ENCODE data around the gene ALAS1. TPM values are rescaled to one million over a fixed set of nuclear protein-coding genes. Genes with fewer than 3 reads are reported as not detected.

ALAS1 gene
- total RNA-seq, 6 donors from 2014 or later: 53.2 to 97.3 (median 74.0) TPM

DNA sequence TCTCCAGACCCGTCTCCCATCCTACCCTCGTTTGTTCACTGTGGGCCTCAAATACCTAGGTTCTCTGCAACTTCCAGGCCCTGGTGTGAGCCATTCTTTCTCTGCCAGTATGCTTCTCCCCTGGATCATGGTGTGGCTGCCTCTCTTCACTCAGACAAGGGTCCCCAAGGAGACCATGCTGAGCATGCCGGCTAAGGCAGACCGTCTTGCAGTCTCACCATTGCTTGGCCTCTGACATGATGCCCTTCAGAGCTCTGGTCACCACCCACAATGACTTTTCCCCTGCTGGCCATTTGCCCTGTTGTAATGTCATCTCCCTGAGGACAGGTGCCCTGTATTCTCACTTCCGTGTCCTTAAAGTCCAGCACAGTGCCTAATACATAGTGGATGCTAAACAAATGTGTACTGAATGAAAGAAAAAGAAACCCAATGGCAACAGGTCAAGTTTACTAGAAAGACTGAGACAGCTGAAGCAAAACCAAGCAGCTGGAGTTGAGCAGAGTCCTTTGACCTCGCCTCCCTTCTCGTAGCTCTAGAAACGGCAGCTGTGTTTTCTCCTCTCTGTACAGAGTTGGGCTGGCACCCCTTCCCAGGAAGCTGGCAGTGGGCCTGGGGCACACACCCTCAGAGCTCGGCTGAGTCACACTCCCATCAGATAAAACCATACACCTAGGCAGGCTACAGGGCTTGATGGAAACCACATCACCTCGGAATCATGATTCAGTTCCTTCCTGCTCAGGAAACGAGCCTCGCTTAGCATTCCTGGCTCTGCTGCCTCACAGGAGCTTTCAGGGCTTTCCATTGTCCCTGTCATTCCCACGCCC is 18.8 kb downstream of the ALAS1 start:
- Histone ChIP-seq H3K36me3 (peaks cover 22 to 43% (median 37%) of the 10 kb centered on the region in 4 donors), H3K9me3 (no peaks in the 10 kb centered on the region), H3K4me1 (peaks cover 43 to 52% (median 50%) of the 10 kb centered on the region in 4 donors), H3K27ac (peak overlapping the region; percentile 75 to 90 (median 79)), H3K4me3 (no peak overlapping the region), H3K27me3 (no peaks in the 10 kb centered on the region)
- TF ChIP-seq EP300 (IDR thresholded peaks at IDR 0.05) (peak in 2 of 4 donors; percentile 40 to 41), POLR2AphosphoS5 (IDR thresholded peaks at IDR 0.05) (peak; percentile 59 to 83), POLR2A (IDR thresholded peaks at IDR 0.05) (no peak)
- TF ChIP-seq, protein P1, sequence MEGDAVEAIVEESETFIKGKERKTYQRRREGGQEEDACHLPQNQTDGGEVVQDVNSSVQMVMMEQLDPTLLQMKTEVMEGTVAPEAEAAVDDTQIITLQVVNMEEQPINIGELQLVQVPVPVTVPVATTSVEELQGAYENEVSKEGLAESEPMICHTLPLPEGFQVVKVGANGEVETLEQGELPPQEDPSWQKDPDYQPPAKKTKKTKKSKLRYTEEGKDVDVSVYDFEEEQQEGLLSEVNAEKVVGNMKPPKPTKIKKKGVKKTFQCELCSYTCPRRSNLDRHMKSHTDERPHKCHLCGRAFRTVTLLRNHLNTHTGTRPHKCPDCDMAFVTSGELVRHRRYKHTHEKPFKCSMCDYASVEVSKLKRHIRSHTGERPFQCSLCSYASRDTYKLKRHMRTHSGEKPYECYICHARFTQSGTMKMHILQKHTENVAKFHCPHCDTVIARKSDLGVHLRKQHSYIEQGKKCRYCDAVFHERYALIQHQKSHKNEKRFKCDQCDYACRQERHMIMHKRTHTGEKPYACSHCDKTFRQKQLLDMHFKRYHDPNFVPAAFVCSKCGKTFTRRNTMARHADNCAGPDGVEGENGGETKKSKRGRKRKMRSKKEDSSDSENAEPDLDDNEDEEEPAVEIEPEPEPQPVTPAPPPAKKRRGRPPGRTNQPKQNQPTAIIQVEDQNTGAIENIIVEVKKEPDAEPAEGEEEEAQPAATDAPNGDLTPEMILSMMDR (IDR thresholded peaks at IDR 0.05): peak in 1 of 6 experiments; percentile 15
- 32 to 34% methylated on average over 12 to 13 of the region's 13 CpGs for WGBS, 2 donors
- peak; percentile 51 to 89 for ATAC-seq (ENCODE audit: low FRiP score in 2 of 2)
- DNase-seq: peak; percentile 78 to 87

DNA sequence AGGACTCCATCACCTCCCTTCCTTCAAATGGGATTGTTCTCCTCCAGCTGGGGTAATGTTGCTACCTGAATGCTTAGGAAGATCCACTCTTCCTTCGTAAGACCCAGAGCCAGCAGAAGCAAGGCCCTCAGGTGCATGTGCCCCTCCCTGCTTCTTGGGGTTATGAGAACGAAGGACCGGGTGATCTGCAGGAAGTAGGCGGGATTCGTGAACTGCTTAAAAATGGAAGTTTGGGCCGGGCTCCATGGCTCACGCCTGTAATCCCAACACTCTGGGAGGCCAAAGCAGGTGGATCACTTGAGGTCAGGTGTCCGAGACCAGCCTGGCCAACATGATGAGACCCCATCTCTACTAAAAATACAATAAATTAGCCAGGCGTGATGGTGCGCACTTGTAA is 19.4 kb downstream of the ALAS1 start:
- H3K27ac ChIP-seq: peak overlapping the region; percentile 75 to 90 (median 79)
- ATAC-seq (ENCODE audit: low FRiP score in 2 of 2) (no peak), DNase-seq (peak in 1 of 2 donors; percentile 22)
- H3K4me3 ChIP-seq: no peak overlapping the region
- no peaks in the 10 kb centered on the region for H3K9me3 ChIP-seq
- WGBS, 2 donors: 49 to 50% methylated on average over 9 to 10 of the region's 10 CpGs
- H3K36me3 ChIP-seq: peaks cover 19 to 37% (median 31%) of the 10 kb centered on the region in 4 donors
- H3K27me3 ChIP-seq: no peaks in the 10 kb centered on the region
- no peak for TF ChIP-seq EP300 (IDR thresholded peaks at IDR 0.05)
- peak in 1 of 2 donors; percentile 1 for TF ChIP-seq POLR2AphosphoS5 (IDR thresholded peaks at IDR 0.05)
- H3K4me1 ChIP-seq: peaks cover 43 to 52% (median 50%) of the 10 kb centered on the region in 4 donors

DNA sequence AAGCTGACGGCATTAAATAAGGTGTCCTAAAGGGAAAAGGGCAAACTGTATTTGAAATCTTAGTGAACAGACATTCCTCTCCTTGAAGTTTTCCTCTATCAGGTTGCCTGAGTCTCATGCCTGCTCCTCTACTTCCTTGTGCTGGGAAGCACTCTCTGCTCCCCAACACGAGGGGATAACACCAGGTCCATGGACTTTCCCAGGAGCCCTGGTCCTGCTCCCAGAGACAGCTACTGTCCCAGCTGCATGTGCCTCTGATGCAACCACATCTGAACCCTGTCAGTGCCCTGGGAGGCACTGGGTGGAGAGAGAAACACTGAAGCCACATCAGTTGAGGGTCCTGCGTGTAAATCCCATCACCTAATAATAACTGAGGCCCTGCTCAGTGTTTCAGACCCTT is 20.1 kb downstream of the ALAS1 start:
- ATAC-seq (ENCODE audit: low FRiP score in 2 of 2) (no peak), DNase-seq (no peak)
- peak overlapping the region; percentile 75 to 90 (median 79) for H3K27ac ChIP-seq
- TF ChIP-seq, protein P1 (IDR thresholded peaks at IDR 0.05): no peak
- TF ChIP-seq EP300 (IDR thresholded peaks at IDR 0.05): no peak
- TF ChIP-seq POLR2A (IDR thresholded peaks at IDR 0.05): no peak
- no peak for TF ChIP-seq POLR2AphosphoS5 (IDR thresholded peaks at IDR 0.05)
- peaks cover 43 to 52% (median 50%) of the 10 kb centered on the region in 4 donors for H3K4me1 ChIP-seq
- no peaks in the 10 kb centered on the region for H3K27me3 ChIP-seq
- no peak overlapping the region for H3K4me3 ChIP-seq
- WGBS, 2 donors: 62 to 70% methylated on average over 2 to 3 of the region's 3 CpGs
- peaks cover 13 to 31% (median 25%) of the 10 kb centered on the region in 4 donors for H3K36me3 ChIP-seq
- no peaks in the 10 kb centered on the region for H3K9me3 ChIP-seq

DNA sequence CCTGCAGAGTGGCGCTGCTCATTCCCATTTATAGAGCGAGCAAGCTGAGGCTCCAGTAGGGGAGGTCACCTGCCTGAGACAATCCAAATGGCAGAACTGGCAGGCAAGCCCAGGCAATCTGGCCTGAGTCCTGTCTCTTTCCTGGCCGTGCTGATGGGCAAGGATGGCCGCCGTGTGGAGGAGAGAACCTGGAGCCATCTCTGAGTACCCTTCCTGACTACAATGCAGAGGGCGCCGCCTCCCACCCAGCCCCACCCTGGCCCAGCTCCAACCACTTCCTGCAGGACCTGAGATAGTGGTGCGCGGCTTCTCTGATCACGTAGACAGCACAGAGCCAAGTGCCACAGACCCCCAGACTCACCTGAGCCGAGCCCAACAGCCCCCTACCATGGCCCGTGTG is 20.5 kb downstream of the ALAS1 start:
- DNase-seq: peak in 1 of 2 donors; percentile 23
- H3K27me3 ChIP-seq: no peaks in the 10 kb centered on the region
- H3K9me3 ChIP-seq: no peaks in the 10 kb centered on the region
- no peak overlapping the region for H3K4me3 ChIP-seq
- TF ChIP-seq, protein P1 (IDR thresholded peaks at IDR 0.05): no peak
- TF ChIP-seq POLR2AphosphoS5 (IDR thresholded peaks at IDR 0.05): no peak
- no peak for TF ChIP-seq EP300 (IDR thresholded peaks at IDR 0.05)
- TF ChIP-seq POLR2A (IDR thresholded peaks at IDR 0.05): no peak
- 36 to 40% methylated on average over 3 to 10 of the region's 12 CpGs for WGBS, 2 donors
- peak overlapping the region; percentile 75 to 90 (median 79) for H3K27ac ChIP-seq
- H3K36me3 ChIP-seq: peaks cover 11 to 26% (median 21%) of the 10 kb centered on the region in 4 donors
- H3K4me1 ChIP-seq: peaks cover 43 to 52% (median 50%) of the 10 kb centered on the region in 4 donors
- no peak for ATAC-seq (ENCODE audit: low FRiP score in 2 of 2)

DNA sequence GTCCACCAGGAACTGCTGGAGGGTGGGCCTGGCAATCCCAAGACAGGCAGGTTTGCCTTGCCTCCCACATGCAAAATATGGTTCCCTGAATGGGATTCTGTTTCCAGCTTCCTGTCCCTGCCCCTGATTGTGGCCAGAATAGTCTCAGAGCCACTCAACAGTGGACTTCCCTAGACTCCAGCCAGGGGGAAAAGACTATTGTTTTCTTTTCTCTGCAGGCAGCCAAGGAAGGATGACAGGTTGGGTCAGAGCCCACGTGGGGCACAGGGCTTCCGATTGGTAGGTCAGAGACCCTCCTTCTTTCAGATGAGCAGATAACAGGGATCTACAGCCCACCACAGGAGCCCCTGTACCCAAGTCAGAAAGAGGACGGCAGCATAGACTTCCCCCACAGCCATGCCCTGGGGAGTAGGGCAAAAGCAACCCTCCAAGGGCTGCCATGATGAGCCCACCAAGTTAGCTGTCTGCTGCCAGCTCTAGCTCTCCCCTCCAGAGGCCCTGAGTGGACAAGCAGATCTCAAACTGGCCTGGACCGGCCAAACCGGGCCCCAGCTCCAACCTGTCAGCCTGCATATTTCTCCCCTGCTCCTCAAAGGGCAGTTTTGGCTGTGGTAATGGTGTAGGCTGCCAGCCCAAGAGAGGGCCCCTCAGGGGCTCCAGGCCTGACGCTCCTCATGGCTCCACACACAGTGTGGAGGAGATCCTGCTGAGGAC is 21.1 kb downstream of the ALAS1 start:
- ATAC-seq (ENCODE audit: low FRiP score in 2 of 2): peak in 1 of 2 donors; percentile 42
- TF ChIP-seq, protein P1 (IDR thresholded peaks at IDR 0.05): peak in 1 of 6 experiments; percentile 25
- TF ChIP-seq POLR2A (IDR thresholded peaks at IDR 0.05) (no peak), POLR2AphosphoS5 (IDR thresholded peaks at IDR 0.05) (peak in 1 of 2 donors; percentile 27)
- H3K27me3 ChIP-seq: no peaks in the 10 kb centered on the region
- DNase-seq: peak; percentile 41 to 73
- no peak overlapping the region for H3K4me3 ChIP-seq
- no peaks in the 10 kb centered on the region for H3K9me3 ChIP-seq
- peaks cover 8 to 20% (median 15%) of the 10 kb centered on the region in 4 donors for H3K36me3 ChIP-seq
- 43 to 70% methylated on average over 4 to 6 of the region's 6 CpGs for WGBS, 2 donors
- peaks cover 43 to 52% (median 50%) of the 10 kb centered on the region in 4 donors for H3K4me1 ChIP-seq
- H3K27ac ChIP-seq: peak overlapping the region; percentile 75 to 90 (median 79)
